ENCODE measurements around the gene FXYD4.

- TF ChIP-seq, protein P1, sequence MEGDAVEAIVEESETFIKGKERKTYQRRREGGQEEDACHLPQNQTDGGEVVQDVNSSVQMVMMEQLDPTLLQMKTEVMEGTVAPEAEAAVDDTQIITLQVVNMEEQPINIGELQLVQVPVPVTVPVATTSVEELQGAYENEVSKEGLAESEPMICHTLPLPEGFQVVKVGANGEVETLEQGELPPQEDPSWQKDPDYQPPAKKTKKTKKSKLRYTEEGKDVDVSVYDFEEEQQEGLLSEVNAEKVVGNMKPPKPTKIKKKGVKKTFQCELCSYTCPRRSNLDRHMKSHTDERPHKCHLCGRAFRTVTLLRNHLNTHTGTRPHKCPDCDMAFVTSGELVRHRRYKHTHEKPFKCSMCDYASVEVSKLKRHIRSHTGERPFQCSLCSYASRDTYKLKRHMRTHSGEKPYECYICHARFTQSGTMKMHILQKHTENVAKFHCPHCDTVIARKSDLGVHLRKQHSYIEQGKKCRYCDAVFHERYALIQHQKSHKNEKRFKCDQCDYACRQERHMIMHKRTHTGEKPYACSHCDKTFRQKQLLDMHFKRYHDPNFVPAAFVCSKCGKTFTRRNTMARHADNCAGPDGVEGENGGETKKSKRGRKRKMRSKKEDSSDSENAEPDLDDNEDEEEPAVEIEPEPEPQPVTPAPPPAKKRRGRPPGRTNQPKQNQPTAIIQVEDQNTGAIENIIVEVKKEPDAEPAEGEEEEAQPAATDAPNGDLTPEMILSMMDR (IDR thresholded peaks at IDR 0.05; ENCODE audit: control extremely low read depth in 1 of 3, insufficient read depth in 1 of 3, low read depth in 1 of 3, low read length in 3 of 3), result no peak
- TF ChIP-seq NRF1 (IDR thresholded peaks at IDR 0.05; ENCODE audit: low read depth, low read length), result no peak
- no peak for TF ChIP-seq CEBPB (IDR thresholded peaks at IDR 0.05; ENCODE audit: low read depth, low read length)
- TF ChIP-seq TAF7 (optimal IDR thresholded peaks at IDR 0.05; ENCODE audit: borderline replicate concordance, low read depth, low read length), result no peak
- TF ChIP-seq JUN (IDR thresholded peaks at IDR 0.05; ENCODE audit: low read depth, low read length), result no peak
- TF ChIP-seq BACH1 (IDR thresholded peaks at IDR 0.05; ENCODE audit: low read length), result no peak
- TF ChIP-seq EP300 (IDR thresholded peaks at IDR 0.05; ENCODE audit: borderline replicate concordance in 1 of 2, low read depth in 2 of 2, low read length in 2 of 2), result no peak
Observed at GRCh38 chr10:43402176-43402575, 30.7 kb downstream of the FXYD4 start.

Data from H1 (cell line).